HG02642 (cell line): ENCODE data around the gene SMC1A.

Experiments
- ATAC-seq: cut with Tn5 transposase; IDR thresholded peaks from one replicate; pipeline ENCODE4 v1.9.1; 2021; ENCODE audit warnings: mild to moderate bottlenecking; ENCODE audit not compliant: unreplicated experiment, poor library complexity

The SMC1A gene

DNA sequence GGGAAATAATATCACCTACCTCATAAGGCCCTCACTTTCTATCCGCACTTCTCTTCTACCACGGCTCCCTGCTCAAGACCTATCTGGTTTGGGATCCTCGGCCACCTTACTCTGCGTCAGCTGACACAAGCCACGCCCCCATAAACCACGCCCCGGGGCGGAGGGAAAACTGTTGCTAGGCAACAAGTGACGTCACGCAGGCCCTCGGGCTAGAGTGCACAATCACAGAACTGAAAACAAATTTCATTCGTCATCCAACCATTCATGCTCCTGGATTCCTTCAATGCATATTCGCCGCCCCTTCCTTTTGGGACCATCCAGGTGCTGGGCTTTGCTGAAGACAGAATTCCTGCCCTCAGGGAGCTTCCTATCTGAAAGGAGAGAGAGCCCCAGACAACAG, 66.3 kb downstream of the SMC1A start:
- no peak for ATAC-seq

DNA sequence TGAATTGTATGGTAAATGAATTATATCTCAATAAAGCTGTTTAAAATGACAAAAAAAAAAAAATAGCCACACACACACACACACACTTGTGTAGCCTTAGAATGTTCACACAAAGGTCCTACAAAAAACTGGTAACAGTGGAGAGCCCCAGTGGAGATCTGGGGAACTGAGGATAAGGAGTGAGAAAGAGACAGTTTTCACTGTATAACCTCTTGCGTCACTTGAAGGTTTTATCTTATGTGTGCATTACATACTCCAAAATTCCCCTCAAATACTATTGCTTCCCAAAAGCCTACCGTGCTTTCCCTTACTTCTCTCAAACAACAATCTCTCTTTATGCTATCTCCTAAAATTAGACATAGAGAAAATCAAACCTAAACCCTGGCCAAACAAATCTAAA, 67.8 kb downstream of the SMC1A start:
- ATAC-seq: no peak

DNA sequence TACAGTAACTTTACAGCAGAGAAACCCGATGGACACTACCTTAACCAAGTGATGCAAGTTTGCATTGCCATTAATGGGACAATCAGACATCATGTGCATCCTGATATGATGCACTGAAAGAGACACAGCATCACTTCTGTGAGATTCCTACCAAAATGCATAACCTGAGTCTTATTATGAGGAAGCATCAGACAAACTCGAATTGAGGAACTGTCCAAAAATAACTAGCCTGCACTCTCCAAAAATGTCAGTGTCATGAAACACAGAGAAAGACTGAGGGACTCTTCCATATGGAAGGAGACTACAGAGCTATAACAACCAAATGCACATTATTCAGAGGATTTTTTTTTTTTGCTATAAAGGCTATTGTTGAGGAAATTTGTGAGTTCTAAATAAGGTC, 74.5 kb downstream of the SMC1A start:
- ATAC-seq: no peak

DNA sequence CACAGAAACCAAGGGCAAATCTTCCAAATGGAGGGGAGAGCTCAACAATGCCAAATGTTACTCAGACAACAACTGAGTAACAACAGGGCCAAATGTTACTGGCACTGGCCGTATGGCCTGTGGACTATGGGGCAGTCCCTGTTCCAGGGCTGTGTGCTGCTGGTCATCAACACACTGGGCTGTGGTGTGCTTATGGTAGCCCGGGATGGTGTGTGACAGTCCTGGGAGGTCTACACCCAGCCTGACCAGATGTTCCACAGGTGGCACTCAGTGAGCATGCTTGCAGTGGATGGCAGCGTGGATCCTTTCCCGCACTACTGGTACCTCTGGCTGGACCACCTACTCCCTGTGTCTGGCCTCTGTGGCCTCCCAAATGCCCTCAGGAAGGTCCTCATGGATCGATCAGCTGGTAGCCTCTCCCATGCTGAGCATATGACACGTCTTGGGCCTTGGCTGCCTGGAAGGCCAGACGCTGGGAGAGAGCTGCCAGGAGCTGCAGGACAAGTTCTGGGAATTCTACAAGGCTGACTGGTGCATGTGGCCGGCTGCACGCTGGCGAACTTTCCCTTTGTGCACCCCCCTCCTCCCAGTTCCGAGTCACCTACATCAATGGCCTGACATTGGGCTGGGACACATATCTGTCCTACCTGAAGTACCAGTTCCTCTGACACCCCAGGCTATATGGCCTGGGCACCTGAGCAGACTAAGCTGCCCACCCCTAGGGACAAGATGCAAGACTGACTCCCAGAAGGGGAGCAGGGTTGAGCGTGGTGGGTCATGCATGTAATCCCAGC, 81.4 kb downstream of the SMC1A start:
- ATAC-seq: no peak

DNA sequence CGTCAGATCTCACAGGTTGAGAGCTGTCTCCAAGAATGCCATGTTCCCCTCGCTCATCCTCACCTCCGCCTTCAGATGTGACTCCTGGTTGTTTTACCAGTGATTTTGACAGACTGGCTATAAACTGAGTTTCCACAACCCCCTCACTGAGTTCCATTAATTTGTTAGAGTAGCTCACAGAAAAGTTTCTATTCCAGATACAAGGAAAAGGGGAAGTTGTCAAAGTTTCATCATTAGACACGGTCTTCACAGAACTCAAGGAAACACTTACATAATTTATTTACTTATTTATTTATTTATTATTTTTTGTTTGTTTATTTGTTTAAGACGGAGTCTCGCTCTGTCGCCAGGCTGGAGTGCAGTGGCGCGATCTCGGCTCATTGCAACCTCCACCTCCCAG, 85.4 kb downstream of the SMC1A start:
- ATAC-seq: no peak

DNA sequence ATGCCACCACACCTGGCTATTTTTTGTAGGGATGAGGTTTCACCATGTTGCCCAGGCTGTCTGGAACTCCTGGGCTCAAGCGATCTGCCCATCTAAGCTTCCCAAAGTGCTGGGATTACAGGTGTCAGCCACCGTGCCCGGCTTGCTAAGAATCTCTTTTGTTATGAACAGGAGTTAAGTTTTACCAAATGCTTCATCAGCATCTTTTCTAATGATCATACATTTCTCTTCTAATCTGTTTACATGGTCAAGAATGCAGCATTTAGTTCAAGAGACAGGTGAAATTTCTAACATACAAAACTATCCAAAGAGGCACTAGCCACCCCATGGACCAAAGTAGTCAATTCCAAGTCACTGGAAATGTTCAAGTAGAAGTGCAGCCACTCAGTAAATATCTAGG, 88.6 kb downstream of the SMC1A start:
- ATAC-seq: no peak

DNA sequence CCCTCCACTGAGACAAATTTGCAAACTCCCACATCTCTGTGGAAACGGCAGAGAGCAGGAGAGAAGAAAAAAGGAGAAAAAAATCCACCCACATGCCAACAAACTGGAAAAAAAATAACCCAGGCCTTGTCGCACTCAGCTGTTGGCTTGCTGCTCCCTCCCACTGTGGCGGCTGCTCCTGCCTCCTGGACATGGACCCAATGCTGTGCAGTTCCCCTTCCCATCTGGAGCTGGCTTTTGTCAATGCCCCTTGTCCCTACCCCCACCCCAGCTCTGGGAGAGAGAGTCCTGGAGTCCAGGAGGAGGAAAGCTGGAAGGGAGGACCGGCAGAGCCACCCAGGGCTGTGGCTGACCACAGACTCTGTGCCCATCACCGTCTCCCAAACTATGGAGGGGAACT, 90.2 kb downstream of the SMC1A start:
- ATAC-seq: no peak

DNA sequence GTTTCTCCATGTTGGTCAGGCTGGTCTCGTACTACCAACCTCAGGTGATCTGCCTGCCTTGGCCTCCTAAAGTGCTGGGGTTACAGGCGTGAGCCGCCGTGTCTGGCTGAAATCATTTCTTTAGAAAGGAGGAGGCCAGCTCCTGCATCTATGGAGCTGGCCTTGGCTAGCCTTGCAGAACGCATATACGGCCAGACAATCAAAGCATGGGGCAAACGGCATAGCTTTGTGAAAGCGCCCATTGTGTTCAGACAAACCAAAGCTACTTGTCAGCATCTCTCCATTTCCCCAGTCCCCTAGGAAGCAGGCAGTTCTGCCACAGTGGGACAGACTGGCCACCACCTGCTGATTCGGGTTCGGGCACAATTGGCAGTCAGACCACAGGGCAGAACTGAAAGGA, 92.1 kb downstream of the SMC1A start:
- ATAC-seq: no peak

DNA sequence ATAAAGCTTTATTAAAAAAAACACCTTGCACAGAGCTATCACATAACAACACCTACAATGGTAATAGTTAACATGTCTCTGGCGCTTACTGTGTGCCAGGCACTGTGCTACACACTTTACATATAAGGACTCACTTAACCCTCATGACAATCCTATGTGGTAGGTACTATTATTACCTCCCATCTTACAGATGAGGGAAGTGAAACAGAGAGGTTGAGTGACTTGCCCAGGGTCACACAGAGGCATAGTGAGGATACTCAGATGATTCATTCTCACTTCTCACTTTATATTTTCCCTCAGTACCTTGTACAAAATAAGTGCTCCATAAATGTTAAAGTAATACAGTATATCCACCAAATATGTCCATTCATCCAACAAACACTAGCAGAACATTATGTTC, 97.7 kb downstream of the SMC1A start:
- ATAC-seq: no peak
